ENCODE measurements around the gene TSFM.

Gene TSFM

GRCh38 chr12:57782243-57782607 lies 362 bp upstream of the TSFM start:
- Histone ChIP-seq H3K4me3 (ENCODE audit: low read depth in 1 of 2, low read length in 2 of 2) (peak overlapping the region in 1 of 2 experiments; percentile 88; a peak in 2 of 4 replicates), H3K27ac (ENCODE audit: low read length) (peak overlapping the region; percentile 55)
- TF ChIP-seq CTCF (IDR thresholded peaks at IDR 0.05; ENCODE audit: borderline replicate concordance, extremely low read depth, low read length, poor library complexity, severe bottlenecking), result no peak
- no peak for TF ChIP-seq EZH2 (IDR thresholded peaks at IDR 0.05; ENCODE audit: borderline replicate concordance, low read depth, low read length, severe bottlenecking)

GRCh38 chr12:57783466-57783801 lies 847 bp downstream of the TSFM start:
- H3K4me2 ChIP-seq (ENCODE audit: insufficient read depth, low read length), result peak overlapping the region; percentile 72
- ATAC-seq (ENCODE audit: insufficient read depth, low read depth) (no peak), DNase-seq (no peak)
- TF ChIP-seq EZH2 (IDR thresholded peaks at IDR 0.05; ENCODE audit: borderline replicate concordance, low read depth, low read length, severe bottlenecking), result no peak
- no peak for TF ChIP-seq CTCF (IDR thresholded peaks at IDR 0.05; ENCODE audit: borderline replicate concordance, extremely low read depth, low read length, poor library complexity, severe bottlenecking)
- H3K4me1 ChIP-seq (ENCODE audit: insufficient read depth, low read length), result peaks cover 35% of the 10 kb centered on the region
- H3K9me3 ChIP-seq (ENCODE audit: insufficient read depth, low read length, severe bottlenecking), result no peaks in the 10 kb centered on the region
- peak overlapping the region; percentile 87 to 88; a peak in 3 of 4 replicates for H3K4me3 ChIP-seq (ENCODE audit: low read depth in 1 of 2, low read length in 2 of 2)
- peaks cover 49% of the 10 kb centered on the region for H3K36me3 ChIP-seq (ENCODE audit: insufficient read depth, low read length)
- H2AFZ ChIP-seq (ENCODE audit: low read depth, low read length), result no peak overlapping the region
- H3K27ac ChIP-seq (ENCODE audit: low read length), result peak overlapping the region; percentile 80; the same call in 1 of the 2 replicates
- H3K27me3 ChIP-seq (ENCODE audit: insufficient read depth, low read length, poor library complexity), result no peaks in the 10 kb centered on the region
- H3K9ac ChIP-seq (ENCODE audit: low read depth, low read length), result peak overlapping the region; percentile 74
- H3K79me2 ChIP-seq (ENCODE audit: insufficient read depth, low read length), result peaks cover 22% of the 10 kb centered on the region
- H4K20me1 ChIP-seq (ENCODE audit: insufficient read depth, low read length), result no peaks in the 10 kb centered on the region; the same call in 1 of the 2 replicates

More at GRCh38 chr12:57782243-57782607, 362 bp upstream of the TSFM start:
- no peaks in the 10 kb centered on the region; the same call in 1 of the 2 replicates for H4K20me1 ChIP-seq (ENCODE audit: insufficient read depth, low read length)
- DNase-seq, result no peak
- peaks cover 22% of the 10 kb centered on the region for H3K79me2 ChIP-seq (ENCODE audit: insufficient read depth, low read length)
- peak overlapping the region; percentile 55 for H2AFZ ChIP-seq (ENCODE audit: low read depth, low read length)
- H3K36me3 ChIP-seq (ENCODE audit: insufficient read depth, low read length), result peaks cover 37% of the 10 kb centered on the region
- H3K27me3 ChIP-seq (ENCODE audit: insufficient read depth, low read length, poor library complexity), result no peaks in the 10 kb centered on the region
- peak overlapping the region; percentile 72 for H3K4me2 ChIP-seq (ENCODE audit: insufficient read depth, low read length)
- peaks cover 35% of the 10 kb centered on the region for H3K4me1 ChIP-seq (ENCODE audit: insufficient read depth, low read length)
- no peaks in the 10 kb centered on the region for H3K9me3 ChIP-seq (ENCODE audit: insufficient read depth, low read length, severe bottlenecking)
- peak overlapping the region; percentile 74 for H3K9ac ChIP-seq (ENCODE audit: low read depth, low read length)
- ATAC-seq (ENCODE audit: insufficient read depth, low read depth), result peak; percentile 3; the same call in 1 of the 3 replicates

- Histone ChIP-seq H4K20me1 (ENCODE audit: insufficient read depth, low read length) (no peaks in the 10 kb centered on the region; the same call in 1 of the 2 replicates), H3K27me3 (ENCODE audit: insufficient read depth, low read length, poor library complexity) (no peaks in the 10 kb centered on the region), H2AFZ (ENCODE audit: low read depth, low read length) (no peak overlapping the region), H3K4me2 (ENCODE audit: insufficient read depth, low read length) (peak overlapping the region; percentile 72), H3K9ac (ENCODE audit: low read depth, low read length) (0 out of 2 replicates have a peak overlapping the region, but pooled peaks have one; percentile 74), H3K36me3 (ENCODE audit: insufficient read depth, low read length) (peaks cover 53% of the 10 kb centered on the region), H3K9me3 (ENCODE audit: insufficient read depth, low read length, severe bottlenecking) (no peaks in the 10 kb centered on the region), H3K79me2 (ENCODE audit: insufficient read depth, low read length) (peaks cover 22% of the 10 kb centered on the region), H3K27ac (ENCODE audit: low read length) (no peak overlapping the region), H3K4me3 (ENCODE audit: low read depth in 1 of 2, low read length in 2 of 2) (peak overlapping the region in 1 of 2 experiments; percentile 88; a peak in 2 of 4 replicates), H3K4me1 (ENCODE audit: insufficient read depth, low read length) (peaks cover 35% of the 10 kb centered on the region)
- no peak for DNase-seq
- no peak for ATAC-seq (ENCODE audit: insufficient read depth, low read depth)
- TF ChIP-seq CTCF (IDR thresholded peaks at IDR 0.05; ENCODE audit: borderline replicate concordance, extremely low read depth, low read length, poor library complexity, severe bottlenecking), result no peak
- no peak for TF ChIP-seq EZH2 (IDR thresholded peaks at IDR 0.05; ENCODE audit: borderline replicate concordance, low read depth, low read length, severe bottlenecking)
These were observed 1.3 kb downstream of the TSFM start for GRCh38 chr12:57783861-57784260.
